A673 (cell line): ENCODE results near the gene HMCES. TPM values are rescaled to one million over a fixed set of nuclear protein-coding genes. Genes with fewer than 3 reads are reported as not detected.

Experiments used
- BruUV-seq: library from RNA; stranded (reverse); fragments of 400-500 nt; replicated peaks from 2 replicates; lab custom pipeline; 2021; lab: Mats Ljungman, UMichigan
- CTCF ChIA-PET: fragments of 300-600 bp; sonication (Branson Sonifier 250); formaldehyde crosslinking; loops from one replicate; lab custom pipeline; 2022; ENCODE audit warnings: antibody characterized with exemption; lab: Charles Lee
- POLR2A ChIA-PET: fragments of 300-600 bp; sonication (Branson Sonifier 250); formaldehyde crosslinking; loops from one replicate; lab custom pipeline; 2022; ENCODE audit warnings: antibody characterized with exemption; ENCODE audit not compliant: low non-redundant PET; lab: Charles Lee
- DNase-seq: peaks from one replicate; pipeline ENCODE4 v3.0.0-alpha.2; 2015; ENCODE audit warnings: low spot score
- H3K27ac ChIP-seq: fragments of 200-600 bp; sonication (generic); 2 replicates; pipeline ENCODE4 v1.5.1; 2016; ENCODE audit warnings: mixed run types, low read depth, mild to moderate bottlenecking, mixed read lengths, antibody characterized with exemption, low read length; ENCODE audit not compliant: poor library complexity, severe bottlenecking
- H3K27me3 ChIP-seq: fragments of 200-600 bp; sonication (generic); replicated peaks from 2 replicates; pipeline ENCODE4 v1.6.1; 2017; ENCODE audit warnings: mixed run types, low read depth, mild to moderate bottlenecking, mixed read lengths, antibody characterized with exemption, low read length; ENCODE audit not compliant: insufficient read depth, poor library complexity
- H3K36me3 ChIP-seq: fragments of 200-600 bp; sonication (generic); 2 replicates; pipeline ENCODE4 v1.6.1; 2016; ENCODE audit warnings: mixed run types, mild to moderate bottlenecking, mixed read lengths, antibody characterized with exemption, low read length; ENCODE audit not compliant: insufficient read depth, poor library complexity, severe bottlenecking
- H3K4me1 ChIP-seq: fragments of 200-600 bp; sonication (generic); 2 replicates; pipeline ENCODE4 v1.6.1; 2017; ENCODE audit warnings: mixed run types, mild to moderate bottlenecking, mixed read lengths, antibody characterized with exemption, low read length; ENCODE audit not compliant: insufficient read depth, poor library complexity, severe bottlenecking
- H3K4me3 ChIP-seq: fragments of 200-600 bp; sonication (generic); 2 replicates; pipeline ENCODE4 v1.5.1; 2016; ENCODE audit warnings: low read depth, mixed run types, mild to moderate bottlenecking, mixed read lengths, low read length; ENCODE audit not compliant: poor library complexity, severe bottlenecking
- H3K9me3 ChIP-seq: fragments of 200-600 bp; sonication (generic); 2 replicates; pipeline ENCODE4 v1.6.1; 2016; ENCODE audit warnings: mixed run types, low read depth, mild to moderate bottlenecking, mixed read lengths, antibody characterized with exemption, low read length; ENCODE audit not compliant: poor library complexity, severe bottlenecking
- CTCF ChIP-seq: fragments of 300-800, 200-600 bp; sonication (generic); conservative IDR thresholded peaks from 2 replicates; pipeline ENCODE4 v1.5.1; 2017; ENCODE audit warnings: low read depth, mild to moderate bottlenecking, antibody characterized with exemption, low read length, moderate library complexity, mixed read lengths
- EZH2 ChIP-seq: fragments of 200-600 bp; sonication (generic); IDR thresholded peaks from 2 replicates; pipeline ENCODE4 v1.6.1; 2017; ENCODE audit warnings: borderline replicate concordance, low read depth, mild to moderate bottlenecking, mixed read lengths, antibody characterized with exemption, low read length; ENCODE audit not compliant: poor library complexity, severe bottlenecking
- intact Hi-C: fragments of 100-400 bp; cut with micrococcal nuclease; formaldehyde crosslinking; loops from one replicate; pipeline ENCODE4 v1.10.0; 2022; ENCODE audit not compliant: unreplicated experiment
- total RNA-seq: library from RNA; stranded (reverse); gene quantifications from 2 replicates; pipeline ENCODE4 v1.2.3, GENCODE V29; 2021

HMCES gene
- total RNA-seq, 1 experiment from 2014 or later, result 52.2 TPM

- Histone ChIP-seq H3K4me1 (no peaks in the 10 kb centered on the region), H3K27ac (no peak overlapping the region), H3K4me3 (no peak overlapping the region), H3K9me3 (no peaks in the 10 kb centered on the region), H3K27me3 (no peaks in the 10 kb centered on the region), H3K36me3 (no peaks in the 10 kb centered on the region)
- DNase-seq, result no peak
- ChIA-PET POLR2A (interaction anchor here (1.0 kb wide), 1 partner anchor 447 kb away, joined by 3 read pairs; the partner anchor contains the start of gene ACAD9), CTCF (no interaction called here)
- no peak for TF ChIP-seq EZH2
- TF ChIP-seq CTCF, result no peak
- BruUV-seq, result no TSS peak
- intact Hi-C loops, result no loop called here
These were observed 47.5 kb downstream of the HMCES start for GRCh38 chr3:129326138-129326537.

- intact Hi-C loops, result no loop called here
- no peaks in the 10 kb centered on the region for H3K4me1 ChIP-seq
- no peak overlapping the region for H3K27ac ChIP-seq
These were observed 47.9 kb downstream of the HMCES start for GRCh38 chr3:129326595-129326994.

GRCh38 chr3:129327510-129327909 lies 48.8 kb downstream of the HMCES start:
- intact Hi-C loops, result no loop called here
- ChIA-PET POLR2A (no interaction called here), CTCF (no interaction called here)
- Histone ChIP-seq H3K4me1 (no peaks in the 10 kb centered on the region), H3K4me3 (no peak overlapping the region), H3K9me3 (no peaks in the 10 kb centered on the region), H3K27ac (no peak overlapping the region), H3K36me3 (no peaks in the 10 kb centered on the region), H3K27me3 (no peaks in the 10 kb centered on the region)
- DNase-seq, result no peak
- no TSS peak for BruUV-seq
- TF ChIP-seq EZH2 (no peak), CTCF (no peak)

More at GRCh38 chr3:129326595-129326994, 47.9 kb downstream of the HMCES start:
- no peaks in the 10 kb centered on the region for H3K27me3 ChIP-seq
- no peak for TF ChIP-seq EZH2
- no peaks in the 10 kb centered on the region for H3K9me3 ChIP-seq
- ChIA-PET POLR2A (interaction anchor here (1.0 kb wide), 1 partner anchor 447 kb away, joined by 3 read pairs; the partner anchor contains the start of gene ACAD9), CTCF (no interaction called here)
- no peak for DNase-seq
- no peaks in the 10 kb centered on the region for H3K36me3 ChIP-seq
- no peak overlapping the region for H3K4me3 ChIP-seq
- BruUV-seq, result no TSS peak

GRCh38 chr3:129329858-129330257 lies 51.2 kb downstream of the HMCES start:
- CTCF ChIA-PET, result no interaction called here

More at GRCh38 chr3:129329858-129330257, 51.2 kb downstream of the HMCES start:
- H3K4me1 ChIP-seq, result no peaks in the 10 kb centered on the region
- POLR2A ChIA-PET, result no interaction called here
- no peak overlapping the region for H3K27ac ChIP-seq
- H3K4me3 ChIP-seq, result no peak overlapping the region
- no peaks in the 10 kb centered on the region for H3K9me3 ChIP-seq
- TF ChIP-seq CTCF, result no peak
- no peak for TF ChIP-seq EZH2
- no peaks in the 10 kb centered on the region for H3K27me3 ChIP-seq
- DNase-seq, result no peak
- no peaks in the 10 kb centered on the region for H3K36me3 ChIP-seq
- intact Hi-C loops, result no loop called here
- BruUV-seq, result no TSS peak
